Measurements from ENCODE around the gene CGB8. TPM values are rescaled to one million over a fixed set of nuclear protein-coding genes. Genes with fewer than 3 reads are reported as not detected.
"Not testable (repeated sequence)": the region's sequence is repeated elsewhere in the genome, so short reads cannot be mapped to it uniquely, and the experiment has no call there.

The CGB8 gene
- total RNA-seq, 1 experiment from 2014 or later, result 11.3 TPM

- no peak for DNase-seq (ENCODE audit: low read depth)
Measured at GRCh38 chr19:49065905-49066512, 17.1 kb upstream of the CGB8 start.

- DNase-seq (ENCODE audit: low read depth), result no peak
Measured at GRCh38 chr19:49064768-49065611, 16.1 kb upstream of the CGB8 start, which contains the start of gene NTF4. Gene NTF4, minus strand, starts transcription at chr19:49064818. Its CDS starts 2,821 bp downstream, at chr19:49061997.

- no peak for DNase-seq (ENCODE audit: low read depth)
Measured at GRCh38 chr19:49064029-49064629, 15.2 kb upstream of the CGB8 start.

GRCh38 chr19:49061445-49061844 lies 12.5 kb upstream of the CGB8 start:
- DNase-seq (ENCODE audit: low read depth), result no peak

GRCh38 chr19:49061000-49061399 lies 12.1 kb upstream of the CGB8 start:
- no peak for DNase-seq (ENCODE audit: low read depth)

- no peak for DNase-seq (ENCODE audit: low read depth)
Measured at GRCh38 chr19:49059053-49059452, 10.1 kb upstream of the CGB8 start.

- DNase-seq (ENCODE audit: low read depth), result no peak
Measured at GRCh38 chr19:49058562-49058961, 9.7 kb upstream of the CGB8 start.

GRCh38 chr19:49057636-49058234 lies 8.8 kb upstream of the CGB8 start, which contains the start of gene CGB7:
Gene CGB7, minus strand, starts transcription at chr19:49057749. Its CDS starts 2,374 bp downstream, at chr19:49055375.
- peak; percentile 60 for DNase-seq (ENCODE audit: low read depth)

GRCh38 chr19:49056902-49057596 lies 8.1 kb upstream of the CGB8 start:
- DNase-seq (ENCODE audit: low read depth), result not testable (repeated sequence)

GRCh38 chr19:49056101-49056901 lies 7.4 kb upstream of the CGB8 start:
- DNase-seq (ENCODE audit: low read depth), result peak; percentile 58

GRCh38 chr19:49050376-49051033 lies 1.6 kb upstream of the CGB8 start:
- peak; percentile 87 for DNase-seq (ENCODE audit: low read depth)

- not testable (repeated sequence) for DNase-seq (ENCODE audit: low read depth)
Measured at GRCh38 chr19:49049834-49050233, 923 bp upstream of the CGB8 start.

GRCh38 chr19:49043548-49043947 lies 5.4 kb downstream of the CGB8 start, which contains the start of gene CGB5:
Gene CGB5, plus strand, starts transcription at chr19:49043848. Its CDS starts 362 bp downstream, at chr19:49044210.
- DNase-seq (ENCODE audit: low read depth), result not testable (repeated sequence)

- DNase-seq (ENCODE audit: low read depth), result not testable (repeated sequence)
Measured at GRCh38 chr19:49042666-49043065, 6.2 kb downstream of the CGB8 start.

GRCh38 chr19:49042177-49042576 lies 6.7 kb downstream of the CGB8 start:
- peak; percentile 71 for DNase-seq (ENCODE audit: low read depth)

- DNase-seq (ENCODE audit: low read depth), result not testable (repeated sequence)
Measured at GRCh38 chr19:49039736-49040135, 9.2 kb downstream of the CGB8 start.

- peak; percentile 86 for DNase-seq (ENCODE audit: low read depth)
Measured at GRCh38 chr19:49038557-49039276, 10.2 kb downstream of the CGB8 start.

GRCh38 chr19:49038111-49038510 lies 10.8 kb downstream of the CGB8 start:
- DNase-seq (ENCODE audit: low read depth), result not testable (repeated sequence)

GRCh38 chr19:49036815-49037214 lies 12.1 kb downstream of the CGB8 start, which contains the start of gene CGB1:
Gene CGB1, minus strand, starts transcription at chr19:49036895. Its CDS starts 184 bp downstream, at chr19:49036711.
- DNase-seq (ENCODE audit: low read depth), result not testable (repeated sequence)

All from HT1080 (cell line).